ENCODE measurements around the gene INTS4.
"Not testable (repeated sequence)": the region's sequence is repeated elsewhere in the genome, so short reads cannot be mapped to it uniquely, and the experiment has no call there.

DNA sequence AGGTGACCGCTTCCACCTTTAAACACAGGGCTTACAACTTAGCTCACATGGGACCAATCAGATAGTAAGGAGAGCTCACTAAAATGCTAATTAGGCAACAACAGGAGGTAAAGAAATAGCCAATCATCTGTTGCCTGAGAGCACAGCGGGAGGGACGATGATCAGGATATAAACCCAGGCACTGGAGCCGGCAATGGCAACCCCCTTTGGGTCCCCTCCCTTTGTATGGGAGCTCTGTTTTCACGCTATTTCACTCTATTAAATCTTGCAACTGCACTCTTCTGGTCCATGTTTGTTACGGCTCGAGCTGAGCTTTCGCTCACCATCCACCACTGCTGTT lies 46.9 kb upstream of the INTS4 start:
- not testable (repeated sequence) for TF ChIP-seq EZH2phosphoT487 (IDR thresholded peaks at IDR 0.05; ENCODE audit: borderline replicate concordance, low read length)
- TF ChIP-seq, protein P1, sequence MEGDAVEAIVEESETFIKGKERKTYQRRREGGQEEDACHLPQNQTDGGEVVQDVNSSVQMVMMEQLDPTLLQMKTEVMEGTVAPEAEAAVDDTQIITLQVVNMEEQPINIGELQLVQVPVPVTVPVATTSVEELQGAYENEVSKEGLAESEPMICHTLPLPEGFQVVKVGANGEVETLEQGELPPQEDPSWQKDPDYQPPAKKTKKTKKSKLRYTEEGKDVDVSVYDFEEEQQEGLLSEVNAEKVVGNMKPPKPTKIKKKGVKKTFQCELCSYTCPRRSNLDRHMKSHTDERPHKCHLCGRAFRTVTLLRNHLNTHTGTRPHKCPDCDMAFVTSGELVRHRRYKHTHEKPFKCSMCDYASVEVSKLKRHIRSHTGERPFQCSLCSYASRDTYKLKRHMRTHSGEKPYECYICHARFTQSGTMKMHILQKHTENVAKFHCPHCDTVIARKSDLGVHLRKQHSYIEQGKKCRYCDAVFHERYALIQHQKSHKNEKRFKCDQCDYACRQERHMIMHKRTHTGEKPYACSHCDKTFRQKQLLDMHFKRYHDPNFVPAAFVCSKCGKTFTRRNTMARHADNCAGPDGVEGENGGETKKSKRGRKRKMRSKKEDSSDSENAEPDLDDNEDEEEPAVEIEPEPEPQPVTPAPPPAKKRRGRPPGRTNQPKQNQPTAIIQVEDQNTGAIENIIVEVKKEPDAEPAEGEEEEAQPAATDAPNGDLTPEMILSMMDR (IDR thresholded peaks at IDR 0.05; ENCODE audit: low read depth, low read length, poor library complexity, severe bottlenecking): not testable (repeated sequence)
